ENCODE results near the gene TMEM179. TPM values are rescaled to one million over a fixed set of nuclear protein-coding genes. Genes with fewer than 3 reads are reported as not detected.

Gene TMEM179
- total and polyA plus RNA-seq, 2 of the 8 experiments (the other 6 are each of a cell fraction or from before 2014, with no cell fraction given), result 2.9 to 4.0 TPM

DNA sequence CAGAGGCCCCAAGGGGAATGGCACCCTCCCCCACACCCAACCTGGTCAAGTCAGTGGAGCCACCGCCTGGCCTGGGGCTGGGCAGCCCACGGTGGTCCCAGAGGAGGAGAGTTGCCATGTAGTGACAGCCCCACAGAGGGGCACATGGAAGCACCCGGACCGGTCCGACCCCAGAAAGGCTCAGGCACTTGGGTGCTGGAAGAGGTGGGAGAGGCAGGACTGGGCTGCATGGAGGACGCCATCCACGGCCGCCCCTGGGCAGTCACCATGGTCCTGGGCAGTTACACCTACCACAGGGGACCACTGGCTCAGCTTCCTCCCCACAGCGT, 37.9 kb upstream of the TMEM179 start (continued):
- no peak for TF ChIP-seq SIN3A (conservative IDR thresholded peaks at IDR 0.05 in 1 of 2, IDR thresholded peaks at IDR 0.05 in 1 of 2; ENCODE audit: low read depth in 1 of 2, low read length in 2 of 2)

All from H1 (cell line).